GM23338 (cell line): Measurements from ENCODE around the gene PTGFR. TPM values are rescaled to one million over a fixed set of nuclear protein-coding genes. Genes with fewer than 3 reads are reported as not detected.
A peak's percentile ranks its signal among the peaks of the same experiment; 100 is the strongest.

Experiments used
- ATAC-seq: fragments of 200-7000 bp; cut with Tn5 transposase; 3 replicates; pipeline ENCODE4 v1.9.1; 2020
- DNase-seq: peaks from one replicate; pipeline ENCODE4 v3.0.0-alpha.2; 2015; ENCODE audit warnings: low spot score
- H2AFZ ChIP-seq: fragments of 200-600 bp; sonication (generic); 2 replicates; pipeline ENCODE4 v1.8.0; 2016; ENCODE audit warnings: antibody characterized with exemption, mild to moderate bottlenecking, moderate library complexity
- H3F3A ChIP-seq: fragments of 200-600 bp; sonication (generic); replicated peaks from 2 replicates; pipeline ENCODE4 v1.8.0; 2017; ENCODE audit warnings: antibody characterized with exemption, mixed run types, low read depth
- H3K27ac ChIP-seq: fragments of 200-600 bp; sonication (generic); 2 replicates; pipeline ENCODE4 v1.6.1; 2016; ENCODE audit warnings: low read depth
- H3K27me3 ChIP-seq: fragments of 200-600 bp; sonication (generic); 2 replicates; pipeline ENCODE4 v1.8.0; 2016; ENCODE audit warnings: mild to moderate bottlenecking, mixed run types, moderate library complexity; ENCODE audit not compliant: insufficient read depth
- H3K36me3 ChIP-seq: fragments of 200-600 bp; sonication (generic); 2 replicates; pipeline ENCODE4 v1.8.0; 2016; ENCODE audit warnings: mild to moderate bottlenecking; ENCODE audit not compliant: insufficient read depth
- H3K4me1 ChIP-seq: fragments of 200-600 bp; sonication (generic); 2 replicates; pipeline ENCODE4 v1.8.0; 2016; ENCODE audit warnings: mild to moderate bottlenecking, moderate library complexity; ENCODE audit not compliant: insufficient read depth
- H3K4me2 ChIP-seq: fragments of 200-600 bp; sonication (generic); 2 replicates; pipeline ENCODE4 v1.7.1; 2017; ENCODE audit warnings: mixed run types
- H3K4me3 ChIP-seq: fragments of 200-600 bp; sonication (generic); 2 replicates; pipeline ENCODE4 v1.6.1; 2016; ENCODE audit warnings: mixed run types
- H3K79me2 ChIP-seq: fragments of 200-600 bp; sonication (generic); replicated peaks from 2 replicates; pipeline ENCODE4 v1.8.0; 2017; ENCODE audit warnings: mild to moderate bottlenecking; ENCODE audit not compliant: insufficient read depth
- H3K9me2 ChIP-seq: fragments of 200-600 bp; sonication (generic); 2 replicates; pipeline ENCODE4 v1.8.0; 2017; ENCODE audit not compliant: insufficient read depth
- H4K20me1 ChIP-seq: fragments of 200-600 bp; sonication (generic); replicated peaks from 2 replicates; pipeline ENCODE4 v1.8.0; 2017; ENCODE audit warnings: mild to moderate bottlenecking; ENCODE audit not compliant: insufficient read depth
- H3K27ac Mint-ChIP-seq: 2 replicates; pipeline ENCODE4 v1.8.0; 2020; ENCODE audit warnings: inconsistent platforms, mild to moderate bottlenecking, moderate library complexity, mixed read lengths
- H3K27me3 Mint-ChIP-seq: 3 replicates; pipeline ENCODE4 v1.8.0; 2022; ENCODE audit warnings: low read depth, mild to moderate bottlenecking, moderate library complexity, mixed read lengths, inconsistent platforms; ENCODE audit not compliant: insufficient read depth, poor library complexity
- H3K36me3 Mint-ChIP-seq: 3 replicates; pipeline ENCODE4 v1.8.0; 2021; ENCODE audit warnings: low read depth, mild to moderate bottlenecking, inconsistent platforms, moderate library complexity, mixed read lengths
- H3K4me1 Mint-ChIP-seq: 3 replicates; pipeline ENCODE4 v1.8.0; 2020; ENCODE audit warnings: mild to moderate bottlenecking, inconsistent platforms, mixed read lengths
- H3K4me3 Mint-ChIP-seq: 3 replicates; pipeline ENCODE4 v1.8.0; 2021; ENCODE audit warnings: moderate library complexity, mild to moderate bottlenecking, inconsistent platforms, mixed read lengths
- H3K9me3 Mint-ChIP-seq: 3 replicates; pipeline ENCODE4 v1.8.0; 2020; ENCODE audit warnings: moderate library complexity, mild to moderate bottlenecking, inconsistent platforms, mixed read lengths
- CREB1 ChIP-seq: fragments of 250-450 bp; sonication (Bioruptor Pico); IDR thresholded peaks from 2 replicates; pipeline ENCODE4 v1.5.0; 2020; ENCODE audit warnings: low read depth, mild to moderate bottlenecking, moderate library complexity
- CTCF ChIP-seq, 2 experiments: fragments of 200-600 bp in 1 of 2; sonication (generic) in 1 of 2; conservative IDR thresholded peaks; 2 replicates each; pipeline versions ENCODE4 v1.5.1 to v1.6.1; 2016 to 2017; ENCODE audit warnings: antibody characterized with exemption in 2 of 2, low read depth in 2 of 2, mild to moderate bottlenecking in 2 of 2, moderate library complexity in 1 of 2
- ETS1 ChIP-seq: IDR thresholded peaks from 2 replicates; pipeline ENCODE4 v1.6.1; 2016; ENCODE audit warnings: antibody characterized with exemption
- EZH2 ChIP-seq: fragments of 200-600 bp; sonication (generic); IDR thresholded peaks from one replicate; pipeline ENCODE4 v1.8.0; 2017; ENCODE audit warnings: antibody characterized with exemption, mild to moderate bottlenecking, low read depth; ENCODE audit not compliant: unreplicated experiment
- EZH2phosphoT487 ChIP-seq: fragments of 200-600 bp; sonication (generic); IDR thresholded peaks from one replicate; pipeline ENCODE4 v1.8.1; 2018; ENCODE audit warnings: antibody characterized with exemption; ENCODE audit not compliant: unreplicated experiment
- NANOG ChIP-seq: IDR thresholded peaks from 2 replicates; pipeline ENCODE4 v1.6.1; 2016; ENCODE audit warnings: antibody characterized with exemption, borderline replicate concordance
- REST ChIP-seq: IDR thresholded peaks from one replicate; pipeline ENCODE4 v1.6.1; 2018; ENCODE audit warnings: antibody characterized with exemption; ENCODE audit not compliant: unreplicated experiment
- ZNF114 ChIP-seq: fragments of 250-450 bp; sonication (Bioruptor Pico); IDR thresholded peaks from 2 replicates; pipeline ENCODE4 v1.5.0; 2020; ENCODE audit warnings: mild to moderate bottlenecking, moderate library complexity
- ZNF331 ChIP-seq: fragments of 250-450 bp; sonication (Bioruptor Pico); IDR thresholded peaks from 2 replicates; pipeline ENCODE4 v1.5.0; 2020; ENCODE audit warnings: low read depth, mild to moderate bottlenecking, moderate library complexity
- ZNF462 ChIP-seq: fragments of 250-450 bp; sonication (Bioruptor Pico); IDR thresholded peaks from 2 replicates; pipeline ENCODE4 v1.5.0; 2020; ENCODE audit warnings: mild to moderate bottlenecking, moderate library complexity
- polyA plus RNA-seq: library from polyadenylated mRNA; unstranded; fragments of >200 nt; fragmentation: Nextera tagmentation; extraction: Ambion mirVana; gene quantifications from 2 replicates; pipeline ENCODE4 v1.2.1, GENCODE V29; 2016
- total RNA-seq: library from RNA; depleted of rRNA; stranded (reverse); fragments of >200 nt; shearing (Covaris generic); gene quantifications from 2 replicates; pipeline ENCODE4 v1.2.3, GENCODE V29; 2014

Gene PTGFR
- total and polyA plus RNA-seq, 2 experiments from 2014 or later = 0.24 TPM; not detected in 1

- Histone ChIP-seq H3K4me1 (peaks cover 9% of the 10 kb centered on the region; the same call in 1 of the 2 replicates), H3F3A (no peaks in the 10 kb centered on the region), H3K27me3 (peaks cover 5% of the 10 kb centered on the region; the same call in 1 of the 2 replicates), H2AFZ (peak overlapping the region; percentile 92), H3K4me2 (0 out of 2 replicates have a peak overlapping the region, but pooled peaks have one; percentile 32), H3K27ac (no peak overlapping the region), H4K20me1 (no peaks in the 10 kb centered on the region), H3K79me2 (no peaks in the 10 kb centered on the region), H3K4me3 (no peak overlapping the region), H3K36me3 (no peaks in the 10 kb centered on the region), H3K9me2 (0 out of 2 replicates have a peak, but pooled peaks cover 6% of the 10 kb centered on the region)
- H3K4me1 Mint-ChIP-seq = peaks cover 5% of the 10 kb centered on the region; the same call in 2 of the 3 replicates
- no peak overlapping the region for H3K27ac Mint-ChIP-seq
- H3K36me3 Mint-ChIP-seq = no peaks in the 10 kb centered on the region
- peaks cover 8% of the 10 kb centered on the region; the same call in 2 of the 3 replicates for H3K9me3 Mint-ChIP-seq
- no peaks in the 10 kb centered on the region for H3K27me3 Mint-ChIP-seq
- H3K4me3 Mint-ChIP-seq = no peak overlapping the region
- DNase-seq (peak; percentile 59), ATAC-seq (peak; percentile 53)
- TF ChIP-seq EZH2 = no peak
- TF ChIP-seq ZNF331 (CRISPR knock-in tag) = no peak
- TF ChIP-seq ZNF462 (CRISPR knock-in tag) = no peak
- TF ChIP-seq CREB1 = no peak
- TF ChIP-seq REST = no peak
- no peak for TF ChIP-seq ETS1
- no peak for TF ChIP-seq ZNF114
- TF ChIP-seq EZH2phosphoT487 = no peak
- no peak for TF ChIP-seq CTCF (conservative IDR thresholded peaks at IDR 0.05; ENCODE audit: low read depth in 2 of 2)
- no peak for TF ChIP-seq NANOG
Observed at GRCh38 chr1:78483903-78484302, 6.9 kb upstream of the PTGFR start.
